ENCODE measurements around the gene ANKRD34A. TPM values are rescaled to one million over a fixed set of nuclear protein-coding genes. Genes with fewer than 3 reads are reported as not detected.

The ANKRD34A gene
- total and polyA plus RNA-seq, 2 of the 4 experiments (the other 2 are of a cell fraction): 0.90 to 1.9 TPM

GRCh38 chr1:145993618-145994390 is 29.4 kb upstream of the ANKRD34A start:
- no peak for DNase-seq
- H3K23ac ChIP-seq (ENCODE audit: low read depth, low read length): peak overlapping the region; percentile 76
- H4K91ac ChIP-seq (ENCODE audit: insufficient read depth, low read depth, low read length): no peak overlapping the region
- no peak overlapping the region for H3K56ac ChIP-seq (ENCODE audit: extremely low read depth, insufficient read depth, low read length)
- 60% methylated on average over 1 of the region's 6 CpGs; no CpG with 5 or more reads in 1 of the 2 experiments for WGBS, 2 experiments (ENCODE audit: extremely low coverage in 2 of 2, insufficient read length in 1 of 2)
- no TSS peak for BruUV-seq (replicated peaks)
- no peak overlapping the region for H3K18ac ChIP-seq (ENCODE audit: low read depth, low read length)
- ATAC-seq (ENCODE audit: low read depth): no peak
- intact Hi-C loops (cut with micrococcal nuclease) (no loop called here), in situ Hi-C loops (cut with MboI; ENCODE audit: low sequenced_read_pairs) (no loop called here), dilution Hi-C loops (cut with HindIII; ENCODE audit: low sequenced_read_pairs, unreplicated experiment) (no loop called here)
- H2BK15ac ChIP-seq (ENCODE audit: low read depth, low read length): no peak overlapping the region
- H3K9me3 ChIP-seq (ENCODE audit: control insufficient read depth, insufficient read depth, low read length): no peaks in the 10 kb centered on the region
- peaks cover 9% of the 10 kb centered on the region for H3K9me1 ChIP-seq (ENCODE audit: insufficient read depth, low read length)
- POLR2A ChIA-PET (ENCODE audit: unreplicated experiment): interaction anchor here (1.8 kb wide), 1 partner anchor 15 kb away, joined by 6 read pairs; no protein-coding TSS in a partner anchor
- peaks cover 12% of the 10 kb centered on the region; the same call in 1 of the 2 replicates for H4K20me1 ChIP-seq (ENCODE audit: insufficient read depth, low read length)
- CTCF ChIA-PET: interaction anchor here (1.0 kb wide), 1 partner anchor 14 kb away, joined by 3 read pairs; no protein-coding TSS in a partner anchor
- no peak overlapping the region for H2AK9ac ChIP-seq (replicated peaks; ENCODE audit: low read depth, low read length, poor library complexity)
- no peak overlapping the region for H2BK120ac ChIP-seq (ENCODE audit: low read depth, low read length)
- no peak overlapping the region for H3K27ac ChIP-seq (ENCODE audit: insufficient read depth, low read length)
- peak overlapping the region; percentile 97; the same call in 1 of the 2 replicates for H3K9ac ChIP-seq (ENCODE audit: low read depth, low read length)
- peaks cover 13% of the 10 kb centered on the region for H3K36me3 ChIP-seq (ENCODE audit: control insufficient read depth, insufficient read depth, low read length)
- H3K79me1 ChIP-seq (ENCODE audit: low read depth in 1 of 2, low read length in 2 of 2): peaks cover 22 to 35% of the 10 kb centered on the region in 2 experiments
- H3K4me2 ChIP-seq (ENCODE audit: low read depth, low read length): peak overlapping the region; percentile 92
- H4K8ac ChIP-seq (ENCODE audit: low read depth in 2 of 2, low read length in 2 of 2): no peak overlapping the region
- no peak overlapping the region for H2BK5ac ChIP-seq (ENCODE audit: low read depth, low read length, poor library complexity, severe bottlenecking)
- H3K14ac ChIP-seq (replicated peaks; ENCODE audit: low read depth, low read length): peak overlapping the region; percentile 47; the same call in 1 of the 2 replicates
- H2AFZ ChIP-seq (replicated peaks; ENCODE audit: low read length, poor library complexity): no peak overlapping the region
- no peak overlapping the region for H2BK20ac ChIP-seq (ENCODE audit: low read depth, low read length)
- peaks cover 8% of the 10 kb centered on the region for H3K4me1 ChIP-seq (ENCODE audit: control insufficient read depth, insufficient read depth, low read length)
- H2AK5ac ChIP-seq (ENCODE audit: low read depth, low read length): no peak overlapping the region
- no peaks in the 10 kb centered on the region for H3K27me3 ChIP-seq (ENCODE audit: control insufficient read depth, insufficient read depth, low read length)
- no peak for TF ChIP-seq BHLHE40 (IDR thresholded peaks at IDR 0.05; ENCODE audit: low read depth, low read length)
- no peak for TF ChIP-seq MAZ (IDR thresholded peaks at IDR 0.05; ENCODE audit: borderline replicate concordance, low read depth, low read length)
- no peak for TF ChIP-seq POLR2A (IDR thresholded peaks at IDR 0.05; ENCODE audit: low read depth, low read length)
- no peak for TF ChIP-seq CHD1 (IDR thresholded peaks at IDR 0.05; ENCODE audit: low read depth, low read length)
- no peak for TF ChIP-seq SMC3 (IDR thresholded peaks at IDR 0.05; ENCODE audit: low read depth, low read length)
- no peak for TF ChIP-seq RAD21 (IDR thresholded peaks at IDR 0.05; ENCODE audit: low read length)
- no peak for TF ChIP-seq MXI1 (IDR thresholded peaks at IDR 0.05; ENCODE audit: borderline replicate concordance, low read depth, low read length)
- no peak for TF ChIP-seq RCOR1 (IDR thresholded peaks at IDR 0.05; ENCODE audit: insufficient replicate concordance, low read length)
- TF ChIP-seq CEBPB (IDR thresholded peaks at IDR 0.05; ENCODE audit: low read depth, low read length): no peak
- H3K4me3 ChIP-seq (ENCODE audit: insufficient read depth, low read depth, low read length): peak overlapping the region; percentile 87; the same call in 1 of the 2 replicates
- H4K5ac ChIP-seq (ENCODE audit: low read depth, low read length): no peak overlapping the region
- no peak overlapping the region for H3K4ac ChIP-seq (ENCODE audit: low read depth, low read length)

Measured in IMR-90 (cell line).